ENCODE data around the gene LCN1.

Gene LCN1

GRCh38 chr9:135563039-135563476 is 41.8 kb downstream of the LCN1 start:
- no peak for DNase-seq (ENCODE audit: low read depth in 1 of 2, low spot score in 1 of 2)
- H3K27me3 ChIP-seq (ENCODE audit: insufficient read depth, poor library complexity, severe bottlenecking) = no peaks in the 10 kb centered on the region
- no peak overlapping the region for H3K27ac ChIP-seq (replicated peaks)
- no peak overlapping the region for H3K4me3 ChIP-seq (replicated peaks; ENCODE audit: insufficient read depth, low read length)
- TF ChIP-seq SPI1 (IDR thresholded peaks at IDR 0.05; ENCODE audit: borderline replicate concordance, low read depth) (no peak), GABPA (IDR thresholded peaks at IDR 0.05; ENCODE audit: low read depth) (no peak), REST (IDR thresholded peaks at IDR 0.05; ENCODE audit: insufficient replicate concordance, low read depth) (no peak), CTCF (IDR thresholded peaks at IDR 0.05; ENCODE audit: insufficient read depth, low read length) (no peak), POLR2AphosphoS5 (IDR thresholded peaks at IDR 0.05; ENCODE audit: low read depth) (no peak)

GRCh38 chr9:135563858-135564257 is 42.6 kb downstream of the LCN1 start:
- Histone ChIP-seq H3K27me3 (ENCODE audit: insufficient read depth, poor library complexity, severe bottlenecking) (no peaks in the 10 kb centered on the region), H3K27ac (replicated peaks) (no peak overlapping the region), H3K4me3 (replicated peaks; ENCODE audit: insufficient read depth, low read length) (no peak overlapping the region)
- no peak for DNase-seq (ENCODE audit: low read depth in 1 of 2, low spot score in 1 of 2)
- no peak for TF ChIP-seq POLR2AphosphoS5 (IDR thresholded peaks at IDR 0.05; ENCODE audit: low read depth)
- TF ChIP-seq GABPA (IDR thresholded peaks at IDR 0.05; ENCODE audit: low read depth) = no peak
- no peak for TF ChIP-seq CTCF (IDR thresholded peaks at IDR 0.05; ENCODE audit: insufficient read depth, low read length)
- TF ChIP-seq SPI1 (IDR thresholded peaks at IDR 0.05; ENCODE audit: borderline replicate concordance, low read depth) = no peak
- TF ChIP-seq REST (IDR thresholded peaks at IDR 0.05; ENCODE audit: insufficient replicate concordance, low read depth) = no peak

GRCh38 chr9:135565141-135565628 is 43.9 kb downstream of the LCN1 start:
- no peak for DNase-seq (ENCODE audit: low read depth in 1 of 2, low spot score in 1 of 2)
- no peak for TF ChIP-seq POLR2AphosphoS5 (IDR thresholded peaks at IDR 0.05; ENCODE audit: low read depth)
- Histone ChIP-seq H3K4me3 (replicated peaks; ENCODE audit: insufficient read depth, low read length) (no peak overlapping the region), H3K27ac (replicated peaks) (no peak overlapping the region), H3K27me3 (ENCODE audit: insufficient read depth, poor library complexity, severe bottlenecking) (no peaks in the 10 kb centered on the region)

- peaks cover under 1% of the 10 kb centered on the region for H3K27me3 ChIP-seq (ENCODE audit: insufficient read depth, poor library complexity, severe bottlenecking)
- H3K27ac ChIP-seq (replicated peaks) = no peak overlapping the region
- no peak for DNase-seq (ENCODE audit: low read depth in 1 of 2, low spot score in 1 of 2)
- TF ChIP-seq GABPA (IDR thresholded peaks at IDR 0.05; ENCODE audit: low read depth) (no peak), SPI1 (IDR thresholded peaks at IDR 0.05; ENCODE audit: borderline replicate concordance, low read depth) (no peak), CTCF (IDR thresholded peaks at IDR 0.05; ENCODE audit: insufficient read depth, low read length) (no peak), REST (IDR thresholded peaks at IDR 0.05; ENCODE audit: insufficient replicate concordance, low read depth) (no peak), POLR2AphosphoS5 (IDR thresholded peaks at IDR 0.05; ENCODE audit: low read depth) (no peak)
- no peak overlapping the region for H3K4me3 ChIP-seq (replicated peaks; ENCODE audit: insufficient read depth, low read length)
These were observed 44.4 kb downstream of the LCN1 start for GRCh38 chr9:135565636-135566035.

Data from HL-60 (cell line).